C4-2B (cell line): ENCODE data around the gene SEMA3F.

Experiments
- H3K27ac ChIP-seq: fragments of 450-650 bp; 2 replicates; pipeline ENCODE4 v1.5.1; 2017
- ZFX ChIP-seq: fragments of 450-650 bp; IDR thresholded peaks from 2 replicates; pipeline ENCODE4 v1.6.1; 2017
- TF ChIP-seq, protein P1 (sequence below): fragments of 450-650 bp; conservative IDR thresholded peaks from 2 replicates; pipeline ENCODE4 v1.5.1; 2017; ENCODE audit warnings: mild to moderate bottlenecking

The SEMA3F gene

DNA sequence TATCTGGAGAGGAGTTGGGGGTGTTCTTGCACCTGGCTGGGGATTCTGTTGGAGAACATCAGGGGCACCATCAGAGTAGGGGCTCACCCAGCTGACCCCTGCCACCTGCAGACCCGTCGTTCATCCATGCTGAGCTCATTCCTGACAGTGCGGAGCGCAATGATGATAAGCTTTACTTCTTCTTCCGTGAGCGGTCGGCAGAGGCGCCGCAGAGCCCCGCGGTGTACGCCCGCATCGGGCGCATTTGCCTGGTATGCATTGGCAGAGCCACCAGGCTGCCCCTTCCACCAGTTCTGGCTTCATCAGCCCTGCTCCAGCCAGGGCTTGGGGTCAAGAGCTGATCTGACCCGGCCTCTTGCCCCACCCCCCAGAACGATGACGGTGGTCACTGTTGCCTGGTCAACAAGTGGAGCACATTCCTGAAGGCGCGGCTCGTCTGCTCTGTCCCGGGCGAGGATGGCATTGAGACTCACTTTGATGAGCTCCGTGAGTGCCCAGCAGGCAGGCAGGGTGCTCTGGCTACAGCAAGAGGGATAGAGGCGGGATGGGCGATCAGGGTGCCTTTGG lies 27.5 kb downstream of the SEMA3F start:
- no peak overlapping the region for H3K27ac ChIP-seq
- TF ChIP-seq, protein P1, sequence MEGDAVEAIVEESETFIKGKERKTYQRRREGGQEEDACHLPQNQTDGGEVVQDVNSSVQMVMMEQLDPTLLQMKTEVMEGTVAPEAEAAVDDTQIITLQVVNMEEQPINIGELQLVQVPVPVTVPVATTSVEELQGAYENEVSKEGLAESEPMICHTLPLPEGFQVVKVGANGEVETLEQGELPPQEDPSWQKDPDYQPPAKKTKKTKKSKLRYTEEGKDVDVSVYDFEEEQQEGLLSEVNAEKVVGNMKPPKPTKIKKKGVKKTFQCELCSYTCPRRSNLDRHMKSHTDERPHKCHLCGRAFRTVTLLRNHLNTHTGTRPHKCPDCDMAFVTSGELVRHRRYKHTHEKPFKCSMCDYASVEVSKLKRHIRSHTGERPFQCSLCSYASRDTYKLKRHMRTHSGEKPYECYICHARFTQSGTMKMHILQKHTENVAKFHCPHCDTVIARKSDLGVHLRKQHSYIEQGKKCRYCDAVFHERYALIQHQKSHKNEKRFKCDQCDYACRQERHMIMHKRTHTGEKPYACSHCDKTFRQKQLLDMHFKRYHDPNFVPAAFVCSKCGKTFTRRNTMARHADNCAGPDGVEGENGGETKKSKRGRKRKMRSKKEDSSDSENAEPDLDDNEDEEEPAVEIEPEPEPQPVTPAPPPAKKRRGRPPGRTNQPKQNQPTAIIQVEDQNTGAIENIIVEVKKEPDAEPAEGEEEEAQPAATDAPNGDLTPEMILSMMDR: no peak
- TF ChIP-seq ZFX: no peak

DNA sequence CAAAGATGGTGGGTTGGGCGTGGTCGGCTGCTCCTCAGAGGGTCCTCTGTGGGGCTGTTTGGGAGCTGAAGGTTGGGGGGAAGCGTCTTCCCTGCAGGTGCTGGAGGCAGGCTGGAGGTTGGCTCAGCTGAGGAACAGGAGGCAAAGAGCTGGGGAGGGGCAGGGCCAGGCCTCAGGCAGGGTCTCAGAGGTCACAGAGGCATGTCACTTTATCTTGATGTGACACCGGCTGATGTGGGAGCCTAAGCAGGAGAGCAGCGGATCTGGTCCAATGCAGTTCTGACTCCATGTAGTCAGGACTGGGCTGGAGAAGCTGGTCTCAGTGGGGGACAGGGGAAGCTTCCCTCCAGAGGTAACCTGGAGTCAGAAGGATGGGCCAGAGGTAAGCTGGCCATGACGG lies 28.6 kb downstream of the SEMA3F start:
- peak overlapping the region; percentile 73 for H3K27ac ChIP-seq
- TF ChIP-seq ZFX: no peak
- TF ChIP-seq, protein P1: no peak

DNA sequence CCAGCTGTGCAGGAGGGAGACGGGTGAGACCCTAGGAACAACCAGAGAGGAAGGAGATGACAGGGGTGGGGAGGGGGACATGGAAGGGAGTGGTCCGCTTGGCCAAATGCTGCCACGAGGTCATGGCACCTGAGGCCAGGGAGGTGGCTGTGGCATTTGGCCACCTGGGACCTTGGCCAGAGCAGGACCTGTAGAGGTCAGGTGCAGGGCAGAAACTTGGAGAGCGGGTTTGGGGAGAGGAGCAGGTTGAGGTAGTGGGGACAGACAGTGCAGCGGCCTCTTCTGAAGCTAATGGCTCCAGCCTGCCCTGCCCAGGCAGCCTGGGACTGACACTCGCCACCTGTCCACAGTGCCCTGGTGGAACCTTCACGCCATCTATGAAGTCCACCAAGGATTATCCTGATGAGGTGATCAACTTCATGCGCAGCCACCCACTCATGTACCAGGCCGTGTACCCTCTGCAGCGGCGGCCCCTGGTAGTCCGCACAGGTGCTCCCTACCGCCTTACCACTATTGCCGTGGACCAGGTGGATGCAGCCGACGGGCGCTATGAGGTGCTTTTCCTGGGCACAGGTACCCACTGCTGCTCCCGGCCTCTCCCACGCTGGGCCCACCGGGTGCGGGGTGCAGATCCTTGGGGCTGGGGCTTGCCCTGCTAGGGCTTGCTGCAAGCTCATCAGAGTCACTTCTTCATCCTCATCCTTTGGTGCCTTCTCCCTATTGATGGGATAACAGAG lies 29.3 kb downstream of the SEMA3F start:
- H3K27ac ChIP-seq: peak overlapping the region; percentile 73
- no peak for TF ChIP-seq ZFX
- TF ChIP-seq, protein P1: no peak

DNA sequence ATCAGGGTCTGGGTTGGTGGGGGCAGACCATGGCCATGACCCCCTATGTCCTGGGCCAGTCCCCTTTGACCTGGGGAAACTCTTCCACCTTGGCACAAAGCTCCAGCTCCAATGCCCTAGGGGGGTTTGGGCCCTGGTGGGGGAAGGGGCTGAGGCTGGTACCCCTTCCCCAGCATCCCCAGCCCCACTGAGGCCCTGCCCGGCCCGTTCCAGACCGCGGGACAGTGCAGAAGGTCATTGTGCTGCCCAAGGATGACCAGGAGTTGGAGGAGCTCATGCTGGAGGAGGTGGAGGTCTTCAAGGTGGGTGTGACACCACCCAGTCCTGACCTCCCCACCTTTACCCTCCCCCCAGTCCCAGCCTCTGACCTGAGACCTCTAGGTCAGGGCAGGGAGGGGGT lies 30.1 kb downstream of the SEMA3F start:
- no peak for TF ChIP-seq ZFX
- TF ChIP-seq, protein P1: no peak
- peak overlapping the region; percentile 73 for H3K27ac ChIP-seq

DNA sequence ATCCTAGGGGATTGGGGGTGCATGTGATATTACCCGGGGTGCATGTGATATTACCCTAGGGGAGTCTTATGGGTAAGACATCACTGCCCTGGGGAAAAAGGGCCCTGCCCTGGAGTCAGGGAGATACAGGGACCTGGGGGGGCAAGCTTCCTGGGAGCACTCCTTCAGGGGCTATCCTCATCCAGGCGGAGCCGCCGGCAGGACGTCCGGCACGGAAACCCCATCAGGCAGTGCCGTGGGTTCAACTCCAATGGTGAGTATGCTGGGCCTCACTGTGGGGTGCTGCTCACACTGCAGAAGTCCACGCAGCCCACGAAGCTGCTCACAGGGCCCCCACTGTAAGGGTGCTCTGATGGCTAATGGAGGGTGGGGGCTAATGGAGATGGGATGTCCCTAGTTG lies 31.0 kb downstream of the SEMA3F start:
- H3K27ac ChIP-seq: no peak overlapping the region
- TF ChIP-seq, protein P1: no peak
- TF ChIP-seq ZFX: no peak

DNA sequence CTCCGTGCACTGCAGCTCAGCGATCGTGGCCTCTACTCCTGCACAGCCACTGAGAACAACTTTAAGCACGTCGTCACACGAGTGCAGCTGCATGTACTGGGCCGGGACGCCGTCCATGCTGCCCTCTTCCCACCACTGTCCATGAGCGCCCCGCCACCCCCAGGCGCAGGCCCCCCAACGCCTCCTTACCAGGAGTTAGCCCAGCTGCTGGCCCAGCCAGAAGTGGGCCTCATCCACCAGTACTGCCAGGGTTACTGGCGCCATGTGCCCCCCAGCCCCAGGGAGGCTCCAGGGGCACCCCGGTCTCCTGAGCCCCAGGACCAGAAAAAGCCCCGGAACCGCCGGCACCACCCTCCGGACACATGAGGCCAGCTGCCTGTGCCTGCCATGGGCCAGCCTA lies 32.6 kb downstream of the SEMA3F start:
- TF ChIP-seq, protein P1: no peak
- no peak for TF ChIP-seq ZFX

DNA sequence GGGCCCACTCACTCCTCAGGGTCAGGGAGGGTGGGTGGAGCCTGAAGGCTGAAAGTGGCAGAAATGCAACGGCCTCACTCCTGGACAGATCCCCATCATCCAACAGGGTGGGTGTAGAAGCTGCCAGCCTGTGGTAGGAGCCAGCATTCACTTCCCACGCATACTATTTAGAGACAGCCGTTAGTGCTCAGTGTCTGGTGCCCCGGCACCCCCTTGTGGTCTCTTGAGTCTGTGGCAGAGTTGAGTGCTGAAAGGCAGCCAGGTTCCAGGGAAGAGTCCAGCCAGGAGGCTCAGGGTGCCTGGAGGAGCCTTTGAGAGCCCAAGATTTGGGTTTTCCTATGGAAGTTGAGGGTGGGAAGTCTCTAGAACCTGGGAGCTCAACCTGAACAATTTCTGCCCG lies 34.1 kb downstream of the SEMA3F start:
- no peak overlapping the region for H3K27ac ChIP-seq
- TF ChIP-seq ZFX: no peak
- TF ChIP-seq, protein P1: peak; percentile 76

More for the DNA sequence above, 32.6 kb downstream of the SEMA3F start:
- H3K27ac ChIP-seq: no peak overlapping the region
